Glutamatergic neuron (in vitro differentiated cells): Measurements from ENCODE around the gene CDH24. TPM values are rescaled to one million over a fixed set of nuclear protein-coding genes. Genes with fewer than 3 reads are reported as not detected.

Experiments used
- DNase-seq: peaks from one replicate; pipeline ENCODE4 v3.0.0; 2022
- H3K27ac Mint-ChIP-seq: one replicate; pipeline ENCODE4 v1.8.0; 2020; ENCODE audit warnings: mild to moderate bottlenecking, mixed read lengths, inconsistent platforms; ENCODE audit not compliant: unreplicated experiment
- H3K27me3 Mint-ChIP-seq: one replicate; pipeline ENCODE4 v1.8.0; 2020; ENCODE audit warnings: mild to moderate bottlenecking, moderate library complexity, mixed read lengths, inconsistent platforms; ENCODE audit not compliant: unreplicated experiment
- H3K36me3 Mint-ChIP-seq: one replicate; pipeline ENCODE4 v1.8.0; 2020; ENCODE audit warnings: mild to moderate bottlenecking, mixed read lengths, inconsistent platforms; ENCODE audit not compliant: unreplicated experiment
- H3K4me1 Mint-ChIP-seq: one replicate; pipeline ENCODE4 v1.8.0; 2020; ENCODE audit warnings: mild to moderate bottlenecking, low read depth, mixed read lengths, inconsistent platforms; ENCODE audit not compliant: unreplicated experiment
- H3K4me3 Mint-ChIP-seq: one replicate; pipeline ENCODE4 v1.8.0; 2020; ENCODE audit warnings: mild to moderate bottlenecking, mixed read lengths, inconsistent platforms; ENCODE audit not compliant: unreplicated experiment
- H3K9me3 Mint-ChIP-seq: one replicate; pipeline ENCODE4 v1.8.0; 2020; ENCODE audit warnings: mild to moderate bottlenecking, moderate library complexity, mixed read lengths, inconsistent platforms; ENCODE audit not compliant: unreplicated experiment
- CTCF ChIP-seq: fragments of 200-600 bp; sonication (generic); IDR thresholded peaks from one replicate; pipeline ENCODE4 v1.5.0; 2021; ENCODE audit not compliant: partially characterized antibody, unreplicated experiment
- total RNA-seq: library from RNA; stranded (reverse); fragmentation: NEBNext Ultra II Directional; extraction: Animal tissue kit (Norgen Biotek cat#: 25700); gene quantifications from one replicate; pipeline ENCODE4 v1.2.1, GENCODE V29; 2021; ENCODE audit not compliant: unreplicated experiment

CDH24 gene
- total RNA-seq, 1 donor from 2014 or later = 164 TPM

- no peak for TF ChIP-seq CTCF
- peaks cover 7% of the 10 kb centered on the region for H3K27me3 Mint-ChIP-seq
- peak overlapping the region; percentile 84 for H3K4me3 Mint-ChIP-seq
These were observed 34.1 kb downstream of the CDH24 start for GRCh38 chr14:23023022-23023794.

GRCh38 chr14:23021889-23022442, 35.4 kb downstream of the CDH24 start:
- peaks cover 20% of the 10 kb centered on the region for H3K9me3 Mint-ChIP-seq
- peak overlapping the region; percentile 98 for H3K27ac Mint-ChIP-seq
- peaks cover 53% of the 10 kb centered on the region for H3K4me1 Mint-ChIP-seq
- H3K4me3 Mint-ChIP-seq = peak overlapping the region; percentile 74
- no peak for TF ChIP-seq CTCF
- DNase-seq = no peak
- no peaks in the 10 kb centered on the region for H3K36me3 Mint-ChIP-seq
- peaks cover 7% of the 10 kb centered on the region for H3K27me3 Mint-ChIP-seq

More at GRCh38 chr14:23023022-23023794, 34.1 kb downstream of the CDH24 start:
- Mint-ChIP-seq H3K9me3 (peaks cover 20% of the 10 kb centered on the region), H3K4me1 (peaks cover 55% of the 10 kb centered on the region), H3K36me3 (no peaks in the 10 kb centered on the region), H3K27ac (peak overlapping the region; percentile 100)
- DNase-seq = no peak

GRCh38 chr14:23021434-23021833, 35.9 kb downstream of the CDH24 start:
- TF ChIP-seq CTCF = no peak
- no peaks in the 10 kb centered on the region for H3K36me3 Mint-ChIP-seq

GRCh38 chr14:23020143-23021128, 36.9 kb downstream of the CDH24 start:
- H3K4me1 Mint-ChIP-seq = peaks cover 49% of the 10 kb centered on the region
- H3K9me3 Mint-ChIP-seq = peaks cover 17% of the 10 kb centered on the region
- H3K4me3 Mint-ChIP-seq = peak overlapping the region; percentile 74
- no peak for DNase-seq
- no peaks in the 10 kb centered on the region for H3K36me3 Mint-ChIP-seq
- TF ChIP-seq CTCF = no peak
- H3K27me3 Mint-ChIP-seq = peaks cover 7% of the 10 kb centered on the region
- H3K27ac Mint-ChIP-seq = peak overlapping the region; percentile 98

More at GRCh38 chr14:23021434-23021833, 35.9 kb downstream of the CDH24 start:
- no peak for DNase-seq
- Mint-ChIP-seq H3K27ac (peak overlapping the region; percentile 98), H3K9me3 (peaks cover 20% of the 10 kb centered on the region), H3K4me3 (peak overlapping the region; percentile 74), H3K4me1 (peaks cover 53% of the 10 kb centered on the region), H3K27me3 (peaks cover 7% of the 10 kb centered on the region)
